ENCODE data around the gene FOXA2. TPM values are rescaled to one million over a fixed set of nuclear protein-coding genes. Genes with fewer than 3 reads are reported as not detected.

FOXA2 gene
- total and polyA plus RNA-seq, 2 of the 13 experiments (the other 11 are each of a cell fraction or from before 2014, with no cell fraction given), result 8.8 to 12.2 TPM

GRCh38 chr20:22533823-22534751 lies 50.3 kb downstream of the FOXA2 start (continued):
- TF ChIP-seq ZNF639 (CRISPR knock-in tag; conservative IDR thresholded peaks at IDR 0.05) (peak; percentile 91), ZNF850 (CRISPR knock-in tag; conservative IDR thresholded peaks at IDR 0.05) (0 out of 2 replicates have a peak, but pooled peaks have one; percentile 79), ZNF770 (CRISPR knock-in tag; IDR thresholded peaks at IDR 0.05) (peak; percentile 52; the same call in 1 of the 2 replicates), NFATC3 (CRISPR knock-in tag; IDR thresholded peaks at IDR 0.05) (no peak), ZNF687 (CRISPR knock-in tag; IDR thresholded peaks at IDR 0.05) (peak; percentile 100), SIN3A (IDR thresholded peaks at IDR 0.05; ENCODE audit: borderline replicate concordance, low read depth, low read length) (peak; percentile 38; the same call in 1 of the 2 replicates), ZSCAN21 (CRISPR knock-in tag; IDR thresholded peaks at IDR 0.05; ENCODE audit: borderline replicate concordance) (peak; percentile 99), STAT6 (CRISPR knock-in tag; IDR thresholded peaks at IDR 0.05; ENCODE audit: borderline replicate concordance) (peak; percentile 85; the same call in 1 of the 2 replicates), ZNF552 (CRISPR knock-in tag; IDR thresholded peaks at IDR 0.05; ENCODE audit: borderline replicate concordance) (peak; percentile 100), MED1 (CRISPR knock-in tag; IDR thresholded peaks at IDR 0.05) (peak; percentile 99), RAD51 (IDR thresholded peaks at IDR 0.05; ENCODE audit: borderline replicate concordance) (no peak)
